Endothelial cell of umbilical vein (primary cell): ENCODE data around the gene SP1. TPM values are rescaled to one million over a fixed set of nuclear protein-coding genes. Genes with fewer than 3 reads are reported as not detected.

ENCODE experiments used
- BruUV-seq: library from RNA; stranded (reverse); fragments of 400-500 nt; replicated peaks from 2 replicates; lab custom pipeline; 2021; lab: Mats Ljungman, UMichigan
- CTCF ChIA-PET: fragments of 300-600, 350-600 bp; sonication (Branson Sonifier 250); formaldehyde crosslinking; loops from one replicate; lab custom pipeline; 2021; ENCODE audit warnings: antibody characterized with exemption, inconsistent platforms; lab: Charles Lee
- POLR2A ChIA-PET: fragments of 300-600, 350-600 bp; sonication (Branson Sonifier 250); formaldehyde crosslinking; loops from one replicate; lab custom pipeline; 2021; ENCODE audit warnings: antibody characterized with exemption, inconsistent platforms; lab: Charles Lee
- DNase-seq: peaks from one replicate; pipeline ENCODE4 v3.0.0-alpha.2; 2011; ENCODE audit warnings: low read depth, low spot score
- FAIRE-seq: peaks from 2 replicates; lab custom pipeline; 2011; peaks lifted over from hg19 to GRCh38; lab: Jason Lieb, UNC
- H2AFZ ChIP-seq: 2 replicates; pipeline ENCODE4 v1.6.0; 2012; ENCODE audit warnings: low read depth, low read length, control low read depth, inconsistent platforms
- H3K27ac ChIP-seq: 2 replicates; pipeline ENCODE4 v1.5.1; 2011; ENCODE audit warnings: low read depth, mild to moderate bottlenecking, control low read depth, low read length, moderate library complexity; ENCODE audit not compliant: insufficient read depth
- H3K27me3 ChIP-seq, 2 experiments: 2 replicates each; pipeline versions ENCODE4 v1.6.0 to v1.6.1; 2011; ENCODE audit warnings: low read length in 2 of 2, mixed read lengths in 1 of 2; ENCODE audit not compliant: control insufficient read depth in 2 of 2, insufficient read depth in 2 of 2
- H3K36me3 ChIP-seq, 2 experiments: 2 replicates in 1 of 2; 3 replicates in 1 of 2; pipeline ENCODE4 v1.5.1; 2011; ENCODE audit warnings: low read length in 2 of 2, mild to moderate bottlenecking in 1 of 2, moderate library complexity in 1 of 2; ENCODE audit not compliant: control insufficient read depth in 2 of 2, insufficient read depth in 2 of 2; ENCODE audit errors: extremely low read depth in 1 of 2
- H3K4me1 ChIP-seq: 3 replicates; pipeline ENCODE4 v1.5.1; 2011; ENCODE audit warnings: mild to moderate bottlenecking, low read length; ENCODE audit not compliant: control insufficient read depth, insufficient read depth; ENCODE audit errors: extremely low read depth
- H3K4me2 ChIP-seq: 2 replicates; pipeline ENCODE4 v1.6.1; 2011; ENCODE audit warnings: low read length, control low read depth, mixed read lengths; ENCODE audit not compliant: insufficient read depth
- H3K4me3 ChIP-seq, 3 experiments: fragments of 200-600 bp in 1 of 3; sonication (generic), shearing (Covaris generic) in 1 of 3; replicated peaks in 1 of 3; 2 replicates each; pipeline ENCODE4 v1.5.1; 2011 to 2016; ENCODE audit warnings: control low read depth in 3 of 3, low read length in 3 of 3, mild to moderate bottlenecking in 2 of 3, inconsistent platforms in 1 of 3, low read depth in 1 of 3, moderate library complexity in 1 of 3; ENCODE audit not compliant: insufficient read depth in 1 of 3
- H3K79me2 ChIP-seq: 2 replicates; pipeline ENCODE4 v1.6.0; 2012; ENCODE audit warnings: low read length, inconsistent platforms; ENCODE audit not compliant: control insufficient read depth, insufficient read depth
- H3K9ac ChIP-seq: replicated peaks from 2 replicates; pipeline ENCODE3; 2011; ENCODE audit warnings: low read length, control low read depth; ENCODE audit not compliant: insufficient read depth; ENCODE audit errors: extremely low read depth
- H3K9me1 ChIP-seq: replicated peaks from 3 replicates; pipeline ENCODE4 v1.6.0; 2011; ENCODE audit warnings: mild to moderate bottlenecking, low read length; ENCODE audit not compliant: control insufficient read depth, insufficient read depth; ENCODE audit errors: extremely low read depth
- H3K9me3 ChIP-seq: replicated peaks from 2 replicates; pipeline ENCODE4 v1.5.1; 2012; ENCODE audit warnings: low read length, inconsistent platforms; ENCODE audit not compliant: control insufficient read depth, insufficient read depth
- H4K20me1 ChIP-seq: replicated peaks from 2 replicates; pipeline ENCODE3; 2011; ENCODE audit warnings: mild to moderate bottlenecking, low read length; ENCODE audit not compliant: control insufficient read depth, insufficient read depth; ENCODE audit errors: extremely low read depth
- CTCF ChIP-seq, 2 donors: IDR thresholded peaks; 1 replicate in 1 of 2; 2 replicates in 1 of 2; pipeline ENCODE4 v1.5.1; 2011; ENCODE audit warnings: low read length in 2 of 2, mild to moderate bottlenecking in 2 of 2, moderate library complexity in 2 of 2, control low read depth in 1 of 2, inconsistent platforms in 1 of 2, low read depth in 1 of 2; ENCODE audit not compliant: insufficient read depth in 1 of 2; ENCODE audit errors: extremely low read depth in 1 of 2
- EZH2 ChIP-seq: IDR thresholded peaks from 2 replicates; pipeline ENCODE4 v1.6.1; 2012; ENCODE audit warnings: borderline replicate concordance, low read depth, mild to moderate bottlenecking, moderate library complexity, low read length, inconsistent platforms; ENCODE audit not compliant: severe bottlenecking
- FOS ChIP-seq: IDR thresholded peaks from 2 replicates; pipeline ENCODE4 v1.6.1; 2011; ENCODE audit warnings: mild to moderate bottlenecking, low read length, moderate library complexity, borderline replicate concordance; ENCODE audit not compliant: insufficient read depth
- GATA2 ChIP-seq: IDR thresholded peaks from 2 replicates; pipeline ENCODE4 v1.7.0; 2011; ENCODE audit warnings: low read depth, mild to moderate bottlenecking, moderate library complexity, mixed read lengths, low read length; ENCODE audit not compliant: insufficient read length, insufficient read depth
- JUN ChIP-seq: IDR thresholded peaks from 2 replicates; pipeline ENCODE4 v1.6.1; 2011; ENCODE audit warnings: borderline replicate concordance, low read depth; ENCODE audit not compliant: insufficient read length, insufficient read depth
- MAX ChIP-seq: IDR thresholded peaks from 2 replicates; pipeline ENCODE4 v1.6.1; 2011; ENCODE audit not compliant: insufficient read depth, insufficient read length
- MYC ChIP-seq: IDR thresholded peaks from one replicate; pipeline ENCODE4 v1.6.1; 2011; ENCODE audit warnings: mild to moderate bottlenecking, low read depth, low read length
- POLR2A ChIP-seq: IDR thresholded peaks from 2 replicates; pipeline ENCODE4 v1.6.1; 2012; ENCODE audit warnings: low read depth, mild to moderate bottlenecking, control low read depth, low read length
- POLR2AphosphoS5 ChIP-seq: IDR thresholded peaks from 2 replicates; pipeline ENCODE4 v1.6.1; 2012; ENCODE audit warnings: low read depth, mild to moderate bottlenecking, control low read depth, low read length, moderate library complexity; ENCODE audit not compliant: insufficient read depth
- dilution Hi-C: fragments of 300-500 bp; cut with MboI; formaldehyde crosslinking; loops from one replicate; pipeline ENCODE4 v1.15.0; 2019; ENCODE audit warnings: low sequenced_read_pairs; ENCODE audit not compliant: extremely low pct_ligation_motif_present
- intact Hi-C: fragments of 100-400 bp; cut with micrococcal nuclease; formaldehyde crosslinking; loops from one replicate; pipeline ENCODE4 v1.10.0; 2022
- polyA plus RNA-seq, 4 experiments: library from polyadenylated mRNA; depleted of rRNA in 3 of 4; stranded (reverse) in 3 of 4; unstranded in 1 of 4; fragments of >200 nt; gene quantifications; 2 replicates each; pipeline versions ENCODE4 v1.2.1 to v1.2.3, GENCODE V29; 2011 to 2012; ENCODE audit warnings: missing spikeins in 1 of 4
- total RNA-seq: library from RNA; stranded (reverse); gene quantifications from 2 replicates; pipeline ENCODE4 v1.2.3, GENCODE V29; 2021

The SP1 gene
- total and polyA plus RNA-seq, 2 donors (not counting 3 experiments of a cell fraction or from before 2014, with no cell fraction given), result 34.8 to 56.3 TPM

- Histone ChIP-seq H3K9ac (no peak overlapping the region), H3K9me1 (no peaks in the 10 kb centered on the region), H3K4me1 (peaks cover 25% of the 10 kb centered on the region), H3K27me3 (no peaks in the 10 kb centered on the region), H3K79me2 (peaks cover 15% of the 10 kb centered on the region), H3K4me2 (no peak overlapping the region), H3K36me3 (peaks cover 6 to 10% of the 10 kb centered on the region in 2 experiments), H3K4me3 (no peak overlapping the region), H4K20me1 (no peaks in the 10 kb centered on the region), H2AFZ (no peak overlapping the region), H3K27ac (no peak overlapping the region), H3K9me3 (no peaks in the 10 kb centered on the region)
- no TSS peak for BruUV-seq
- DNase-seq, result no peak
- CTCF ChIA-PET, result interaction anchor here (2.4 to 4.2 kb wide), 2 partner anchors 26 to 43 kb away, joined by 11 to 32 read pairs; no protein-coding TSS in a partner anchor
- dilution Hi-C loops (no loop called here), intact Hi-C loops (loop anchor here (2.0 kb wide), 1 partner anchor 53 kb away; no protein-coding TSS in a partner anchor)
- no peak for FAIRE-seq
- POLR2A ChIA-PET, result no interaction called here
- no peak for TF ChIP-seq JUN
- no peak for TF ChIP-seq POLR2AphosphoS5
- no peak for TF ChIP-seq POLR2A
- TF ChIP-seq CTCF (IDR thresholded peaks at IDR 0.05; ENCODE audit: extremely low read depth in 1 of 2, insufficient read depth in 1 of 2, low read depth in 1 of 2, low read length in 2 of 2), result no peak
- no peak for TF ChIP-seq EZH2
- TF ChIP-seq MAX, result no peak
- TF ChIP-seq FOS, result no peak
- no peak for TF ChIP-seq MYC
- TF ChIP-seq GATA2, result no peak
Measured at GRCh38 chr12:53378222-53378621, 1.8 kb upstream of the SP1 start.
